ENCODE data around the gene MRPL23.

DNA sequence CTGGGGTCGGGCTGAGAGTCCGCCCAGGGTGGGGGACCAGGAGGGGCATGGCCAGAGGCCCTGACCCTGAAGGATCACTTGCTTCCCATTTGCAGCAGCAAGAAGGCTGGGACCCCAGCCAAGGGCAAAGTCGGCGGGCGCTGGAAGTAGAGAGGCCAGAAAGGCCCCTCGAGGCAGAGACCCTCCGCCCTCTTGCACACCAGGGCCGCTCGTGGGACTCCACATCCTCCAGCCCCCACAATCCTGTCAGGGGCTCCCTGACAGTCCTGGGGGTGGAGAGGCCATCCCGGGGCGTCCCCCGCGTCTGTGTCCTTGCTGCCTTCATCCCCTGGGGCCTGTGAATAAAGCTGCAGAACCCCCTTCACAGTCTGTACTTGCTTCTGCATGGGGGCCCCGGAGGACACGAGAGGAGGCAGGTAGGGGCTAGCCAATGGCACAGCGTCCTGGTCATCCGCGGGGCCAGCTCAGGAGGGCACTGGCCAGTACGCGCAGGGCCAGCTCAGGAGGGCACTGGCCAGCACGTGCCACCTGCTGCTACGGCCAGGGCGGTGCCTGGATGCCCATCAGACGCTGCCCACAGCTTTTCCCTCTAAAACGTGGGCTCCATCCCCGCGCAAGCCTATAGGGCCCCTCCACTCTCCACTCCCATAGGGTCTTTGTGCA is 8.7 kb upstream of the MRPL23 start:
- TF ChIP-seq CTCF (IDR thresholded peaks at IDR 0.05) = no peak
- no peak for TF ChIP-seq POLR2A (IDR thresholded peaks at IDR 0.05)

Measured in adrenal gland (tissue), 5 donors.